GM12878 (cell line): ENCODE results near the gene SRMS. TPM values are rescaled to one million over a fixed set of nuclear protein-coding genes. Genes with fewer than 3 reads are reported as not detected.

Source experiments
- ATAC-seq: fragments of 200-7000 bp; cut with Tn5 transposase; 3 replicates; pipeline ENCODE4 v1.9.1; 2020; ENCODE audit warnings: mild to moderate bottlenecking, moderate library complexity
- BruUV-seq: library from RNA; stranded (reverse); fragments of 400-500 nt; replicated peaks from 2 replicates; lab custom pipeline; 2021; lab: Mats Ljungman, UMichigan
- CTCF ChIA-PET: fragments of 300-600 bp; sonication (Branson Sonifier 250); formaldehyde crosslinking; extraction: SDS; loops from one replicate; lab custom pipeline; 2021; ENCODE audit warnings: inconsistent platforms; lab: Yijun Ruan, JAX
- POLR2A ChIA-PET: fragments of 350-600 bp; formaldehyde crosslinking; extraction: SDS; loops from one replicate; lab custom pipeline; 2021; ENCODE audit warnings: inconsistent platforms; lab: Charles Lee
- RAD21 ChIA-PET: fragments of 300-600 bp; sonication (Branson Sonifier 250); formaldehyde crosslinking; loops from one replicate; lab custom pipeline; 2023; ENCODE audit warnings: antibody characterized with exemption; ENCODE audit not compliant: unreplicated experiment; lab: Charles Lee
- SMC1A ChIA-PET: fragments of 300-600 bp; sonication (Branson Sonifier 250); formaldehyde crosslinking; loops from one replicate; lab custom pipeline; 2023; ENCODE audit not compliant: unreplicated experiment, uncharacterized antibody; lab: Charles Lee
- DNase-seq: peaks from one replicate; pipeline ENCODE4 v3.0.0-alpha.2; 2011; ENCODE audit warnings: low read depth, low spot score
- FAIRE-seq: peaks from 3 replicates; lab custom pipeline; 2011; peaks lifted over from hg19 to GRCh38; lab: Jason Lieb, UNC
- H2AFZ ChIP-seq: 2 replicates; pipeline ENCODE4 v1.6.0; 2011; ENCODE audit warnings: low read depth, low read length, control low read depth; ENCODE audit not compliant: control insufficient read depth
- H3K27ac ChIP-seq: 2 replicates; pipeline ENCODE4 v1.5.1; 2011; ENCODE audit warnings: control low read depth; ENCODE audit not compliant: control insufficient read depth, insufficient read depth
- H3K27me3 ChIP-seq, 2 experiments: replicated peaks in 1 of 2; 2 replicates each; pipeline versions ENCODE4 v1.6.0 to v1.6.1; 2011; ENCODE audit warnings: low read length in 1 of 2; ENCODE audit not compliant: control insufficient read depth in 2 of 2, insufficient read depth in 2 of 2
- H3K36me3 ChIP-seq, 2 experiments: 2 replicates each; pipeline ENCODE4 v1.5.1; 2011; ENCODE audit warnings: low read length in 1 of 2; ENCODE audit not compliant: control insufficient read depth in 2 of 2, insufficient read depth in 2 of 2
- H3K4me1 ChIP-seq: 2 replicates; pipeline ENCODE4 v1.6.1; 2011; ENCODE audit warnings: mild to moderate bottlenecking, low read length, moderate library complexity, mixed read lengths; ENCODE audit not compliant: control insufficient read depth, insufficient read depth
- H3K4me2 ChIP-seq: 2 replicates; pipeline ENCODE4 v1.6.0; 2011; ENCODE audit warnings: control low read depth; ENCODE audit not compliant: control insufficient read depth, insufficient read depth
- H3K4me3 ChIP-seq: fragments of 200-600 bp; sonication (generic); 2 replicates; pipeline ENCODE4 v1.5.1; 2016
- H3K79me2 ChIP-seq: 2 replicates; pipeline ENCODE4 v1.6.0; 2011; ENCODE audit warnings: low read length; ENCODE audit not compliant: control insufficient read depth, insufficient read depth
- H3K9ac ChIP-seq: 2 replicates; pipeline ENCODE4 v1.8.0; 2011; ENCODE audit warnings: low read length, control low read depth, mixed read lengths; ENCODE audit not compliant: control insufficient read depth, insufficient read depth
- H3K9me3 ChIP-seq: replicated peaks from 3 replicates; pipeline ENCODE4 v1.5.1; 2011; ENCODE audit warnings: mild to moderate bottlenecking, low read length; ENCODE audit not compliant: control insufficient read depth, insufficient read depth
- H4K20me1 ChIP-seq: 2 replicates; pipeline ENCODE4 v1.6.0; 2011; ENCODE audit not compliant: control insufficient read depth, insufficient read depth
- BRCA1 ChIP-seq: IDR thresholded peaks from 2 replicates; pipeline ENCODE4 v1.6.1; 2011; ENCODE audit warnings: low read depth, low read length, improper control_type of control experiment
- CEBPB ChIP-seq, 2 experiments: fragments of 150-350 bp in 1 of 2; IDR thresholded peaks; 2 replicates each; pipeline ENCODE4 v1.6.1; 2012 to 2014; ENCODE audit warnings: low read depth in 2 of 2, low read length in 2 of 2, borderline replicate concordance in 1 of 2, inconsistent platforms in 1 of 2
- ETV6 ChIP-seq, 2 experiments: fragments of 450-650 bp in 1 of 2; IDR thresholded peaks in 1 of 2; conservative IDR thresholded peaks in 1 of 2; 2 replicates each; pipeline ENCODE4 v1.6.1; 2014; ENCODE audit warnings: antibody characterized with exemption in 1 of 2, borderline replicate concordance in 1 of 2, low read depth in 1 of 2, mild to moderate bottlenecking in 1 of 2, moderate library complexity in 1 of 2
- FOXM1 ChIP-seq: IDR thresholded peaks from 2 replicates; pipeline ENCODE4 v1.6.1; 2012; ENCODE audit warnings: low read depth, mild to moderate bottlenecking, inconsistent platforms, low read length, moderate library complexity
- HCFC1 ChIP-seq: fragments of 150-350 bp; IDR thresholded peaks from 2 replicates; pipeline ENCODE4 v1.6.1; 2014; ENCODE audit warnings: low read length
- HDAC2 ChIP-seq: fragments of 200-600 bp; sonication (generic); IDR thresholded peaks from 2 replicates; pipeline ENCODE4 v1.6.1; 2017
- IKZF1 ChIP-seq: fragments of 450-650 bp; conservative IDR thresholded peaks from 2 replicates; pipeline ENCODE4 v1.6.1; 2017; ENCODE audit warnings: antibody characterized with exemption, mild to moderate bottlenecking
- LARP7 ChIP-seq: fragments of 450-650 bp; IDR thresholded peaks from 2 replicates; pipeline ENCODE4 v1.6.1; 2017; ENCODE audit warnings: mild to moderate bottlenecking
- RBBP5 ChIP-seq: fragments of 200-600 bp; sonication (generic); conservative IDR thresholded peaks from 2 replicates; pipeline ENCODE4 v1.6.1; 2016
- SIX5 ChIP-seq: IDR thresholded peaks from 2 replicates; pipeline ENCODE4 v1.6.1; 2011; ENCODE audit warnings: mild to moderate bottlenecking, low read depth, low read length, moderate library complexity; ENCODE audit not compliant: severe bottlenecking
- SUZ12 ChIP-seq: fragments of 200-600 bp; sonication (generic); IDR thresholded peaks from one replicate; pipeline ENCODE4 v1.6.1; 2018; ENCODE audit warnings: antibody characterized with exemption, mild to moderate bottlenecking; ENCODE audit not compliant: unreplicated experiment
- ZNF24 ChIP-seq: fragments of 450-650 bp; IDR thresholded peaks from 2 replicates; pipeline ENCODE4 v1.6.1; 2017; ENCODE audit warnings: antibody characterized with exemption, mild to moderate bottlenecking
- WGBS: methylation state at CpG from one replicate; pipeline ENCODE4 v1.1.6; 2016; ENCODE audit warnings: low lambda C conversion rate; ENCODE audit not compliant: insufficient replicate concordance, insufficient coverage; ENCODE audit errors: missing lambda C conversion rate; 5-methylcytosine and 5-hydroxymethylcytosine counted together
- in situ Hi-C: fragments of 300-500 bp; cut with MboI; formaldehyde crosslinking; loops from 9 replicates; pipeline ENCODE4 v1.14.3; 2018; ENCODE audit warnings: mixed read lengths
- intact Hi-C: fragments of 100-400 bp; cut with micrococcal nuclease; formaldehyde crosslinking; loops from one replicate; pipeline ENCODE4 v1.14.2; 2022; ENCODE audit not compliant: unreplicated experiment
- polyA plus RNA-seq, 11 experiments: library from polyadenylated mRNA; depleted of rRNA in 4 of 11; unstranded in 6 of 11; stranded (reverse) in 5 of 11; fragments of >200 nt; fragmentation: Nextera tagmentation in 4 of 11; fragmentation: Illumina TruSeq in 1 of 11; extraction: Ambion mirVana in 4 of 11; extraction: Trizol in 1 of 11; gene quantifications; 1 replicate in 1 of 11; 2 replicates in 10 of 11; pipeline versions ENCODE4 v1.2.1 to v1.2.3, GENCODE V29; 2011 to 2016; ENCODE audit warnings: inconsistent platforms in 2 of 11, missing spikeins in 2 of 11, low read depth in 1 of 11
- total RNA-seq, 4 experiments: library from RNA; depleted of rRNA in 3 of 4; stranded (reverse); fragments of >200 nt in 3 of 4; fragmentation: Illumina TruSeq in 1 of 4; extraction: Trizol in 1 of 4; gene quantifications; 2 replicates each; pipeline versions ENCODE4 v1.2.1 to v1.2.3, GENCODE V29; 2013 to 2021
- TF ChIP-seq, protein P1 (sequence below): IDR thresholded peaks from 2 replicates; pipeline ENCODE4 v1.6.1; 2011; ENCODE audit warnings: low read depth, low read length, improper control_type of control experiment, borderline replicate concordance
- TF ChIP-seq, protein P2 (sequence below): fragments of 450-650 bp; IDR thresholded peaks from 2 replicates; pipeline ENCODE4 v1.6.1; 2018; ENCODE audit warnings: borderline replicate concordance, mild to moderate bottlenecking; ENCODE audit not compliant: partially characterized antibody

The SRMS gene
- total and polyA plus RNA-seq, 10 of the 15 experiments (the other 5 are each of a cell fraction or from before 2014, with no cell fraction given), result not detected

- Histone ChIP-seq H3K4me3 (no peak overlapping the region), H3K9me3 (no peaks in the 10 kb centered on the region; the same call in 2 of the 3 replicates), H4K20me1 (no peaks in the 10 kb centered on the region), H3K36me3 (no peaks in the 10 kb centered on the region), H3K27me3 (peaks cover 0 to 1% of the 10 kb centered on the region in 2 experiments; a peak in 2 of 4 replicates), H3K9ac (no peak overlapping the region), H3K4me2 (no peak overlapping the region), H3K4me1 (no peaks in the 10 kb centered on the region), H3K79me2 (no peaks in the 10 kb centered on the region)
- FAIRE-seq (no peak), DNase-seq (no peak)
- ChIA-PET POLR2A (no interaction called here), CTCF (no interaction called here), SMC1A (no interaction called here), RAD21 (no interaction called here)
- 23% methylated on average over 7 of the region's 7 CpGs for WGBS
- in situ Hi-C loops, result no loop called here
- BruUV-seq, result no TSS peak
- TF ChIP-seq ETV6 (conservative IDR thresholded peaks at IDR 0.05 in 1 of 2, IDR thresholded peaks at IDR 0.05 in 1 of 2; ENCODE audit: borderline replicate concordance in 1 of 2, low read depth in 1 of 2) (no peak), IKZF1 (no peak)
- TF ChIP-seq, all 136 proteins: peak for 0
- H2AFZ ChIP-seq, result no peak overlapping the region
- intact Hi-C loops, result no loop called here
- ATAC-seq, result no peak
- no peak overlapping the region for H3K27ac ChIP-seq
Observed at GRCh38 chr20:63503524-63503923, 44.0 kb downstream of the SRMS start.

DNA sequence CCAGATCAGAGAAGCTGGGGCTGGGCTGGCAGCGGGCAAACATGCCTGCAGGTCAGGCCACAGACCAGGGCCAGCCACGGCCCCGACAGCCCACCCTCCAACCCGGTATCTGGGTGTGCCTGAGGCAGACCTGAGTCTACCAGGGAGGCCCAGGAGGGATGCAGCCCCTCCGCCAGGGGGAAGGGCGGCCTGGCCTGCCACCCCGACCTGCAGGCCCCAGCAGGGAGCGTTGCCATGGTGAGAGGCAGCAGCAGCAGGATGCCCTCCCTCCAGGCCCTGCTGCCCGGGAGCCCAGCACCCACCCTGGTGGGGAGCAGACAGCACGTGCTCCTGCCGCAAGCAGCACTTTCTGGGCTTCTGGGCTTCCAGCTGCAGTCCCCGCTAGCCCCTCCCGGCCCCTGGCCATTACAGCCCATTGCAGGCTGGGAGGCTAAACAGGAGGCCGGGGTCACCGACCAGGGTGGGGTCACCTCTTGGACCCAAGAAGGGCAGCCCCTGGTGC lies 44.8 kb downstream of the SRMS start:
- Histone ChIP-seq H3K27ac (no peak overlapping the region), H3K36me3 (no peaks in the 10 kb centered on the region), H2AFZ (no peak overlapping the region), H3K4me2 (no peak overlapping the region), H3K79me2 (no peaks in the 10 kb centered on the region), H3K4me1 (no peaks in the 10 kb centered on the region), H3K27me3 (peaks cover 1 to 4% of the 10 kb centered on the region in 2 experiments; a peak in 3 of 4 replicates), H3K4me3 (no peak overlapping the region), H3K9me3 (no peaks in the 10 kb centered on the region; the same call in 2 of the 3 replicates), H3K9ac (no peak overlapping the region), H4K20me1 (no peaks in the 10 kb centered on the region)
- in situ Hi-C loops, result no loop called here
- FAIRE-seq (no peak), ATAC-seq (no peak), DNase-seq (no peak)
- ChIA-PET SMC1A (no interaction called here), POLR2A (no interaction called here), RAD21 (no interaction called here), CTCF (no interaction called here)
- no TSS peak for BruUV-seq
- 68% methylated on average over 15 of the region's 15 CpGs for WGBS
- intact Hi-C loops, result no loop called here
- TF ChIP-seq, protein P1, sequence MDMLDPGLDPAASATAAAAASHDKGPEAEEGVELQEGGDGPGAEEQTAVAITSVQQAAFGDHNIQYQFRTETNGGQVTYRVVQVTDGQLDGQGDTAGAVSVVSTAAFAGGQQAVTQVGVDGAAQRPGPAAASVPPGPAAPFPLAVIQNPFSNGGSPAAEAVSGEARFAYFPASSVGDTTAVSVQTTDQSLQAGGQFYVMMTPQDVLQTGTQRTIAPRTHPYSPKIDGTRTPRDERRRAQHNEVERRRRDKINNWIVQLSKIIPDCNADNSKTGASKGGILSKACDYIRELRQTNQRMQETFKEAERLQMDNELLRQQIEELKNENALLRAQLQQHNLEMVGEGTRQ, result no peak
- TF ChIP-seq RBBP5, result no peak
- no peak for TF ChIP-seq LARP7
- no peak for TF ChIP-seq HCFC1
- no peak for TF ChIP-seq SIX5
- no peak for TF ChIP-seq HDAC2
- no peak for TF ChIP-seq SUZ12
- no peak for TF ChIP-seq FOXM1
- no peak for TF ChIP-seq ZNF24
- no peak for TF ChIP-seq BRCA1
- TF ChIP-seq, protein P2, sequence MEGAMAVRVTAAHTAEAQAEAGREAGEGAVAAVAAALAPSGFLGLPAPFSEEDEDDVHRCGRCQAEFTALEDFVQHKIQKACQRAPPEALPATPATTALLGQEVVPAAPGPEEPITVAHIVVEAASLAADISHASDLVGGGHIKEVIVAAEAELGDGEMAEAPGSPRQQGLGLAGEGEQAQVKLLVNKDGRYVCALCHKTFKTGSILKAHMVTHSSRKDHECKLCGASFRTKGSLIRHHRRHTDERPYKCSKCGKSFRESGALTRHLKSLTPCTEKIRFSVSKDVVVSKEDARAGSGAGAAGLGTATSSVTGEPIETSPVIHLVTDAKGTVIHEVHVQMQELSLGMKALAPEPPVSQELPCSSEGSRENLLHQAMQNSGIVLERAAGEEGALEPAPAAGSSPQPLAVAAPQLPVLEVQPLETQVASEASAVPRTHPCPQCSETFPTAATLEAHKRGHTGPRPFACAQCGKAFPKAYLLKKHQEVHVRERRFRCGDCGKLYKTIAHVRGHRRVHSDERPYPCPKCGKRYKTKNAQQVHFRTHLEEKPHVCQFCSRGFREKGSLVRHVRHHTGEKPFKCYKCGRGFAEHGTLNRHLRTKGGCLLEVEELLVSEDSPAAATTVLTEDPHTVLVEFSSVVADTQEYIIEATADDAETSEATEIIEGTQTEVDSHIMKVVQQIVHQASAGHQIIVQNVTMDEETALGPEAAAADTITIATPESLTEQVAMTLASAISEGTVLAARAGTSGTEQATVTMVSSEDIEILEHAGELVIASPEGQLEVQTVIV, result no peak
- TF ChIP-seq CEBPB (IDR thresholded peaks at IDR 0.05; ENCODE audit: borderline replicate concordance in 1 of 2, low read depth in 2 of 2, low read length in 2 of 2), result no peak
